Activated CD8-positive, alpha-beta memory T cell treated with anti-CD3 and anti-CD28 coated beads for 48 hours (primary cell): ENCODE data around the gene GJB3.
"Not testable (repeated sequence)": the region's sequence is repeated elsewhere in the genome, so short reads cannot be mapped to it uniquely, and the experiment has no call there.

Source experiments
- DNase-seq, 3 experiments: peaks; one replicate each; pipeline ENCODE4 v3.0.0-alpha.2; 2020; ENCODE audit warnings: low read depth in 2 of 3, low spot score in 2 of 3

GJB3 gene

GRCh38 chr1:34781071-34781843, at the start of gene GJB3:
Gene GJB3, plus strand, starts transcription at chr1:34781214. Its CDS starts 3,549 bp downstream, at chr1:34784763.
- DNase-seq, result no peak

- DNase-seq, result not testable (repeated sequence)
Observed at GRCh38 chr1:34732831-34733230, 48.2 kb upstream of the GJB3 start.

- DNase-seq, result no peak
Observed at GRCh38 chr1:34736692-34737091, 44.3 kb upstream of the GJB3 start.

- DNase-seq, result not testable (repeated sequence)
Observed at GRCh38 chr1:34737236-34737635, 43.8 kb upstream of the GJB3 start.

- DNase-seq, result no peak
Observed at GRCh38 chr1:34739613-34740012, 41.4 kb upstream of the GJB3 start.

- DNase-seq, result no peak
Observed at GRCh38 chr1:34740161-34740868, 40.7 kb upstream of the GJB3 start.

GRCh38 chr1:34742667-34743270, 38.2 kb upstream of the GJB3 start:
- peak; percentile 55 to 83 (median 80) for DNase-seq

GRCh38 chr1:34743775-34744174, 37.2 kb upstream of the GJB3 start:
- DNase-seq, result no peak

GRCh38 chr1:34744851-34745250, 36.2 kb upstream of the GJB3 start:
- no peak for DNase-seq

GRCh38 chr1:34745666-34746065, 35.3 kb upstream of the GJB3 start:
- DNase-seq, result no peak

- DNase-seq, result no peak
Observed at GRCh38 chr1:34746101-34746500, 34.9 kb upstream of the GJB3 start.

GRCh38 chr1:34746785-34747637, 34.0 kb upstream of the GJB3 start:
- no peak for DNase-seq

GRCh38 chr1:34747638-34747941, 33.4 kb upstream of the GJB3 start:
- no peak for DNase-seq

- DNase-seq, result no peak
Observed at GRCh38 chr1:34749992-34750391, 31.0 kb upstream of the GJB3 start.

GRCh38 chr1:34750610-34751009, 30.4 kb upstream of the GJB3 start:
- no peak for DNase-seq

- DNase-seq, result no peak
Observed at GRCh38 chr1:34753163-34753562, 27.9 kb upstream of the GJB3 start.

- no peak for DNase-seq
Observed at GRCh38 chr1:34754964-34755637, 25.9 kb upstream of the GJB3 start, which contains the start of gene GJB5. Gene GJB5, plus strand, starts transcription at chr1:34755047. Its CDS starts 2,284 bp downstream, at chr1:34757331.

GRCh38 chr1:34755961-34756360, 25.1 kb upstream of the GJB3 start:
- DNase-seq, result no peak

GRCh38 chr1:34757386-34757785, 23.6 kb upstream of the GJB3 start:
- DNase-seq, result no peak

GRCh38 chr1:34758751-34759150, 22.3 kb upstream of the GJB3 start:
- DNase-seq, result no peak
